ENCODE data around the gene KCNJ15. TPM values are rescaled to one million over a fixed set of nuclear protein-coding genes. Genes with fewer than 3 reads are reported as not detected.

Gene KCNJ15
- total RNA-seq, 5 donors from 2014 or later (not counting 1 experiment from before 2014, with no cell fraction given) = 0.09 to 0.66 (median 0.43) TPM

DNA sequence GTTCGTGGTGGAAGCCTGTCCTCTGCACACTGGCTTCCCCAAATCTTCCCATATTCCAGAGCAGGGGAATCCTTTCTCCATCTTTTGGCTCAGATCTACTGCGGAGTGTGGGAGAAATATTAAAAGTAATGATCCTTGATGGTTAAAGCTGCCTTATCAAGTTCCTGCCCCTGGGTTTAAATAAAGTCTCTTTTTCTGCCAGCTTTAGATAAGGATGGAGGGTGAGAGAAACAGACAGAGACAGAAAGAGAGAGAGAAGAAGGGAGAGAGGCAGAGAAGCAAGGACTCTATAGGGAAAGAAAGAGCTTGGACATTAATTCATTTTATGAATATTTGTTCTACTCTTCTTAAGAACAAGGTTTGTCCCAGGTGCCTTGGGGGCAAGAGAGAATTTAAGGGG lies 98.0 kb downstream of the KCNJ15 start:
- H3K4me1 Mint-ChIP-seq = peaks cover 5 to 14% (median 7%) of the 10 kb centered on the region in 3 donors
- CTCF ChIA-PET = interaction anchor here (1.2 kb wide), 2 partner anchors 11 to 137 kb away, joined by 5 to 6 read pairs; no protein-coding TSS in a partner anchor
- no CpG with 5 or more reads among the region's 2 CpGs for WGBS (ENCODE audit: insufficient coverage)
- peaks cover 0 to 31% of the 10 kb centered on the region in 2 experiments for H3K27me3 ChIP-seq (replicated peaks in 1 of 2; ENCODE audit: control insufficient read depth in 2 of 2, extremely low read depth in 1 of 2, insufficient read depth in 2 of 2, low read length in 1 of 2)
- H3K9me3 Mint-ChIP-seq = no peaks in the 10 kb centered on the region
- POLR2A ChIA-PET = interaction anchor here in 1 of 2 donors (0.6 kb wide), 1 partner anchor 224 kb away, joined by 3 read pairs; no protein-coding TSS in a partner anchor
- no peaks in the 10 kb centered on the region for H3K36me3 Mint-ChIP-seq
- no peak overlapping the region for H3K27ac ChIP-seq (ENCODE audit: low read length)
- DNase-seq (no peak), ATAC-seq (replicated peaks in 1 of 4) (no peak)
- no peak overlapping the region for H3K27ac Mint-ChIP-seq
- H3K36me3 ChIP-seq (ENCODE audit: control insufficient read depth in 2 of 2, extremely low read depth in 1 of 2, insufficient read depth in 1 of 2, low read length in 1 of 2) = no peaks in the 10 kb centered on the region
- H3K27me3 Mint-ChIP-seq = peaks cover 3 to 17% of the 10 kb centered on the region in 2 donors
- no peaks in the 10 kb centered on the region for H3K9me3 ChIP-seq
- peaks cover 5% of the 10 kb centered on the region in 2 experiments for H3K4me1 ChIP-seq (ENCODE audit: control insufficient read depth in 1 of 2, extremely low read depth in 1 of 2, insufficient read depth in 2 of 2, low read length in 2 of 2)
- no peak overlapping the region for H3K4me3 Mint-ChIP-seq
- no peak overlapping the region for H3K4me3 ChIP-seq (ENCODE audit: control insufficient read depth in 1 of 2, extremely low read depth in 1 of 2, low read length in 1 of 2)

- Mint-ChIP-seq H3K9me3 (no peaks in the 10 kb centered on the region), H3K4me1 (peaks cover 5 to 11% (median 7%) of the 10 kb centered on the region in 3 donors), H3K36me3 (no peaks in the 10 kb centered on the region), H3K27me3 (peaks cover 3 to 17% of the 10 kb centered on the region in 2 donors), H3K27ac (no peak overlapping the region), H3K4me3 (no peak overlapping the region)
- ATAC-seq (replicated peaks in 1 of 4) = no peak
- no peaks in the 10 kb centered on the region for H3K36me3 ChIP-seq (ENCODE audit: control insufficient read depth in 2 of 2, extremely low read depth in 1 of 2, insufficient read depth in 1 of 2, low read length in 1 of 2)
- H3K27me3 ChIP-seq (replicated peaks in 1 of 2; ENCODE audit: control insufficient read depth in 2 of 2, extremely low read depth in 1 of 2, insufficient read depth in 2 of 2, low read length in 1 of 2) = peaks cover 0 to 31% of the 10 kb centered on the region in 2 experiments
- no peak overlapping the region for H3K4me3 ChIP-seq (ENCODE audit: control insufficient read depth in 1 of 2, extremely low read depth in 1 of 2, low read length in 1 of 2)
- POLR2A ChIA-PET = interaction anchor here in 1 of 2 donors (0.6 kb wide), 1 partner anchor 225 kb away, joined by 3 read pairs; no protein-coding TSS in a partner anchor
- no peak overlapping the region for H3K27ac ChIP-seq (ENCODE audit: low read length)
- peaks cover 5% of the 10 kb centered on the region in 2 experiments for H3K4me1 ChIP-seq (ENCODE audit: control insufficient read depth in 1 of 2, extremely low read depth in 1 of 2, insufficient read depth in 2 of 2, low read length in 2 of 2)
- DNase-seq = no peak
- CTCF ChIA-PET = interaction anchor here (0.5 to 1.2 kb wide), 3 partner anchors 12 to 1360 kb away, joined by 5 to 6 read pairs (median 6); no protein-coding TSS in a partner anchor
- WGBS (ENCODE audit: insufficient coverage) = 63% methylated on average over 2 of the region's 4 CpGs
- H3K9me3 ChIP-seq = no peaks in the 10 kb centered on the region
These were observed 98.6 kb downstream of the KCNJ15 start for GRCh38 chr21:38355353-38355752.

- DNase-seq (peak; percentile 4 to 79 (median 60)), ATAC-seq (replicated peaks in 1 of 4) (peak; percentile 51 to 84 (median 58))
- Mint-ChIP-seq H3K9me3 (no peaks in the 10 kb centered on the region), H3K4me3 (no peak overlapping the region), H3K27ac (no peak overlapping the region), H3K27me3 (peaks cover 5 to 19% of the 10 kb centered on the region in 2 donors), H3K36me3 (no peaks in the 10 kb centered on the region), H3K4me1 (peaks cover 5 to 10% (median 7%) of the 10 kb centered on the region in 3 donors)
- WGBS (ENCODE audit: insufficient coverage) = 10% methylated on average over 15 of the region's 20 CpGs
- Histone ChIP-seq H3K9me3 (no peaks in the 10 kb centered on the region), H3K27ac (ENCODE audit: low read length) (no peak overlapping the region), H3K4me1 (ENCODE audit: control insufficient read depth in 1 of 2, extremely low read depth in 1 of 2, insufficient read depth in 2 of 2, low read length in 2 of 2) (peaks cover 5% of the 10 kb centered on the region in 2 experiments), H3K36me3 (ENCODE audit: control insufficient read depth in 2 of 2, extremely low read depth in 1 of 2, insufficient read depth in 1 of 2, low read length in 1 of 2) (no peaks in the 10 kb centered on the region), H3K27me3 (replicated peaks in 1 of 2; ENCODE audit: control insufficient read depth in 2 of 2, extremely low read depth in 1 of 2, insufficient read depth in 2 of 2, low read length in 1 of 2) (peaks cover 0 to 31% of the 10 kb centered on the region in 2 experiments), H3K4me3 (ENCODE audit: control insufficient read depth in 1 of 2, extremely low read depth in 1 of 2, low read length in 1 of 2) (no peak overlapping the region)
- POLR2A ChIA-PET = no interaction called here
- CTCF ChIA-PET = interaction anchor here (0.7 to 1.6 kb wide), 4 partner anchors 136 to 200 kb away, joined by 3 to 6 read pairs (median 3); no protein-coding TSS in a partner anchor
These were observed 99.4 kb downstream of the KCNJ15 start for GRCh38 chr21:38355992-38356781.

Other genes with a start within 250 kb of the KCNJ15 start
- gene ERG, start 241.5 kb downstream of the KCNJ15 start, total RNA-seq = 1 to 10 TPM in 2 of 5 donors, under 1 TPM in 2, not detected in 1; 0.54 to 1.5 (median 0.85) TPM